ENCODE measurements around the gene MRPL36.
"Not testable (repeated sequence)": the region's sequence is repeated elsewhere in the genome, so short reads cannot be mapped to it uniquely, and the experiment has no call there.

The MRPL36 gene

GRCh38 chr5:1793301-1793740, 6.3 kb downstream of the MRPL36 start:
- peaks cover 74 to 99% (median 96%) of the 10 kb centered on the region in 10 experiments for H3K4me1 ChIP-seq
- no peak for TF ChIP-seq Cebpa-rat (IDR thresholded peaks at IDR 0.05)
- H3K4me3 ChIP-seq, result 0 out of 20 replicates have a peak overlapping the region, but pooled peaks of 1 of the 10 experiments have one; percentile 39
- no peaks in the 10 kb centered on the region for H3K27me3 ChIP-seq
- H3K27ac ChIP-seq, result peak overlapping the region in 10 of 11 experiments; percentile 25 to 88 (median 78); a peak in 19 of 22 replicates
- H4K20me1 ChIP-seq, result peaks cover 12 to 40% (median 26%) of the 10 kb centered on the region in 11 experiments; a peak in 20 of 22 replicates
- H3K9me3 ChIP-seq (replicated peaks in 1 of 11), result no peaks in the 10 kb centered on the region
- peaks cover 17 to 27% (median 25%) of the 10 kb centered on the region in 11 experiments for H3K36me3 ChIP-seq
- peak overlapping the region; percentile 64 to 94 (median 81) for H3K4me2 ChIP-seq
- peak overlapping the region in 9 of 11 experiments; percentile 15 to 72 (median 60); a peak in 15 of 22 replicates for H3K9ac ChIP-seq

GRCh38 chr5:1792842-1793266, 6.8 kb downstream of the MRPL36 start:
- peak overlapping the region; percentile 64 to 94 (median 81) for H3K4me2 ChIP-seq
- H3K9ac ChIP-seq, result peak overlapping the region in 9 of 11 experiments; percentile 35 to 75 (median 62); a peak in 16 of 22 replicates
- H3K4me3 ChIP-seq, result peak overlapping the region in 3 of 10 experiments; percentile 19 to 39 (median 23); a peak in 5 of 20 replicates
- H3K36me3 ChIP-seq, result peaks cover 13 to 23% (median 20%) of the 10 kb centered on the region in 11 experiments
- peak overlapping the region in 10 of 11 experiments; percentile 25 to 88 (median 78); a peak in 18 of 22 replicates for H3K27ac ChIP-seq
- peaks cover 69 to 94% (median 91%) of the 10 kb centered on the region in 10 experiments for H3K4me1 ChIP-seq
- H3K27me3 ChIP-seq, result no peaks in the 10 kb centered on the region
- H4K20me1 ChIP-seq, result peaks cover 12 to 36% (median 21%) of the 10 kb centered on the region in 11 experiments; a peak in 20 of 22 replicates
- no peaks in the 10 kb centered on the region for H3K9me3 ChIP-seq (replicated peaks in 1 of 11)
- peak in 9 of 11 experiments; percentile 25 to 98 (median 62); a peak in 15 of 22 replicates for TF ChIP-seq Cebpa-rat (IDR thresholded peaks at IDR 0.05)

- H3K27me3 ChIP-seq, result no peaks in the 10 kb centered on the region
- peaks cover 0 to 20% (median 5%) of the 10 kb centered on the region in 11 experiments; a peak in 17 of 22 replicates for H4K20me1 ChIP-seq
- H3K27ac ChIP-seq, result peak overlapping the region in 7 of 11 experiments; percentile 20 to 88 (median 82); a peak in 11 of 22 replicates
- H3K4me3 ChIP-seq, result no peak overlapping the region
- H3K9me3 ChIP-seq (replicated peaks in 1 of 11), result no peaks in the 10 kb centered on the region
- TF ChIP-seq Cebpa-rat (IDR thresholded peaks at IDR 0.05), result no peak
- H3K36me3 ChIP-seq, result peaks cover 0 to 6% (median 3%) of the 10 kb centered on the region in 11 experiments; a peak in 13 of 22 replicates
- H3K4me2 ChIP-seq, result peak overlapping the region in 10 of 11 experiments; percentile 64 to 94 (median 78); a peak in 15 of 22 replicates
- peak overlapping the region in 2 of 11 experiments; percentile 7 to 31; a peak in 1 of 22 replicates for H3K9ac ChIP-seq
- peaks cover 59 to 78% (median 75%) of the 10 kb centered on the region in 10 experiments for H3K4me1 ChIP-seq
Observed at GRCh38 chr5:1791176-1791575, 8.5 kb downstream of the MRPL36 start.

GRCh38 chr5:1789834-1790471, 9.7 kb downstream of the MRPL36 start:
- Histone ChIP-seq H3K4me1 (peaks cover 53 to 76% (median 70%) of the 10 kb centered on the region in 10 experiments), H3K36me3 (no peaks in the 10 kb centered on the region), H3K9ac (peak overlapping the region in 5 of 11 experiments; percentile 15 to 44 (median 22); a peak in 6 of 22 replicates), H3K27me3 (no peaks in the 10 kb centered on the region), H4K20me1 (peaks cover 0 to 9% (median 0%) of the 10 kb centered on the region in 11 experiments; a peak in 3 of 22 replicates), H3K4me2 (peak overlapping the region; percentile 33 to 94 (median 75); a peak in 21 of 22 replicates), H3K27ac (peak overlapping the region in 8 of 11 experiments; percentile 5 to 82 (median 26); a peak in 10 of 22 replicates), H3K9me3 (replicated peaks in 1 of 11) (no peaks in the 10 kb centered on the region), H3K4me3 (no peak overlapping the region)
- no peak for TF ChIP-seq Cebpa-rat (IDR thresholded peaks at IDR 0.05)

GRCh38 chr5:1789438-1789833, 10.2 kb downstream of the MRPL36 start:
- H3K4me3 ChIP-seq; H4K20me1 ChIP-seq; H3K9ac ChIP-seq; H3K36me3 ChIP-seq; H3K9me3 ChIP-seq (replicated peaks in 1 of 11); H3K27me3 ChIP-seq: not testable (repeated sequence)
- peaks cover 48 to 76% (median 70%) of the 10 kb centered on the region in 10 experiments for H3K4me1 ChIP-seq
- H3K4me2 ChIP-seq, result peak overlapping the region; percentile 33 to 94 (median 75)
- H3K27ac ChIP-seq, result peak overlapping the region in 5 of 11 experiments; percentile 5 to 82 (median 43); a peak in 7 of 22 replicates

GRCh38 chr5:1788828-1789227, 10.8 kb downstream of the MRPL36 start:
- Histone ChIP-seq H3K4me1 (peaks cover 42 to 76% (median 69%) of the 10 kb centered on the region in 10 experiments), H3K27ac (peak overlapping the region in 2 of 11 experiments; percentile 12 to 61; a peak in 2 of 22 replicates), H3K4me2 (peak overlapping the region; percentile 33 to 94 (median 75)), H3K4me3 (no peak overlapping the region), H3K9me3 (replicated peaks in 1 of 11) (no peaks in the 10 kb centered on the region), H3K9ac (no peak overlapping the region), H4K20me1 (no peaks in the 10 kb centered on the region), H3K36me3 (no peaks in the 10 kb centered on the region), H3K27me3 (no peaks in the 10 kb centered on the region)
- no peak for TF ChIP-seq Cebpa-rat (IDR thresholded peaks at IDR 0.05)

GRCh38 chr5:1788200-1788599, 11.4 kb downstream of the MRPL36 start:
- H3K27ac ChIP-seq, result no peak overlapping the region
- peaks cover 36 to 76% (median 69%) of the 10 kb centered on the region in 10 experiments for H3K4me1 ChIP-seq
- H3K9ac ChIP-seq, result no peak overlapping the region
- no peak overlapping the region for H3K4me3 ChIP-seq
- no peak for TF ChIP-seq Cebpa-rat (IDR thresholded peaks at IDR 0.05)
- H4K20me1 ChIP-seq, result no peaks in the 10 kb centered on the region
- H3K27me3 ChIP-seq, result peaks cover 0 to 6% (median 0%) of the 10 kb centered on the region in 11 experiments; a peak in 4 of 22 replicates
- H3K36me3 ChIP-seq, result no peaks in the 10 kb centered on the region
- H3K9me3 ChIP-seq (replicated peaks in 1 of 11), result no peaks in the 10 kb centered on the region
- H3K4me2 ChIP-seq, result peak overlapping the region in 1 of 11 experiments; percentile 68; a peak in 1 of 22 replicates

- Histone ChIP-seq H3K27me3 (peaks cover 0 to 13% (median 0%) of the 10 kb centered on the region in 11 experiments; a peak in 5 of 22 replicates), H3K27ac (no peak overlapping the region), H3K4me3 (no peak overlapping the region), H3K36me3 (no peaks in the 10 kb centered on the region), H3K4me2 (no peak overlapping the region), H3K4me1 (peaks cover 32 to 76% (median 69%) of the 10 kb centered on the region in 10 experiments), H4K20me1 (no peaks in the 10 kb centered on the region), H3K9ac (no peak overlapping the region), H3K9me3 (replicated peaks in 1 of 11) (no peaks in the 10 kb centered on the region)
- no peak for TF ChIP-seq Cebpa-rat (IDR thresholded peaks at IDR 0.05)
Observed at GRCh38 chr5:1787472-1788047, 12.1 kb downstream of the MRPL36 start.

Data from BLaER1 treated with 17β-estradiol and CSF1 and Interleukin-3, amounts not matched to agents 10 nM and 100 nM (cell line).